Body of pancreas (tissue), 4 donors: Measurements from ENCODE around the gene SIGLEC11.

Experiments
- POLR2A ChIP-seq, 3 donors: fragments of 450-650 bp; IDR thresholded peaks; one replicate each; pipeline ENCODE4 v1.6.1; 2016; ENCODE audit warnings: antibody characterized with exemption in 3 of 3, mild to moderate bottlenecking in 2 of 3
- TF ChIP-seq, protein P1 (sequence below), 7 experiments: fragments of 450-650 bp in 4 of 7; fragments of 200-600 bp in 3 of 7; sonication (generic) in 3 of 7; IDR thresholded peaks; one replicate each; pipeline ENCODE4 v1.5.1; 2016 to 2019; ENCODE audit warnings: antibody characterized with exemption in 7 of 7

DNA sequence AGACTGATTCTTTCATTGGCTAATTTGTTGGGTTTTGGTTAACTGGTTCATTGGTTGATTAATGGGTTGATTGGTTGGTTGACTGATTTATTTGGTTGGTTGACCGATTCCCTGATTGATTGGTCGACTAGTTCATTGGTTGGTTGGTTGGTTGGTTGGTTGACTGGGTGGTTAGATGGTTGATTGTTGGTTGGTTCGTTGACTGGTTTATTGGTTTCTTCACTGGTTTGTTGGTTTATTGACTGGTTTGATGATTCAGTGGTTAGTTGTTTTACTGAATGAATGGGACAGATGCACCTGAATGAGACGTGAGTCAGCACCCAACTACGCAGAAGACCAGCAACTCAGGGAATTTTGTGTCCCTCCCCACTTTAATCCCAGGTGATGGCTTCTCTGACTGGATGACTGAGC, 28.9 kb downstream of the SIGLEC11 start:
- TF ChIP-seq, protein P1, sequence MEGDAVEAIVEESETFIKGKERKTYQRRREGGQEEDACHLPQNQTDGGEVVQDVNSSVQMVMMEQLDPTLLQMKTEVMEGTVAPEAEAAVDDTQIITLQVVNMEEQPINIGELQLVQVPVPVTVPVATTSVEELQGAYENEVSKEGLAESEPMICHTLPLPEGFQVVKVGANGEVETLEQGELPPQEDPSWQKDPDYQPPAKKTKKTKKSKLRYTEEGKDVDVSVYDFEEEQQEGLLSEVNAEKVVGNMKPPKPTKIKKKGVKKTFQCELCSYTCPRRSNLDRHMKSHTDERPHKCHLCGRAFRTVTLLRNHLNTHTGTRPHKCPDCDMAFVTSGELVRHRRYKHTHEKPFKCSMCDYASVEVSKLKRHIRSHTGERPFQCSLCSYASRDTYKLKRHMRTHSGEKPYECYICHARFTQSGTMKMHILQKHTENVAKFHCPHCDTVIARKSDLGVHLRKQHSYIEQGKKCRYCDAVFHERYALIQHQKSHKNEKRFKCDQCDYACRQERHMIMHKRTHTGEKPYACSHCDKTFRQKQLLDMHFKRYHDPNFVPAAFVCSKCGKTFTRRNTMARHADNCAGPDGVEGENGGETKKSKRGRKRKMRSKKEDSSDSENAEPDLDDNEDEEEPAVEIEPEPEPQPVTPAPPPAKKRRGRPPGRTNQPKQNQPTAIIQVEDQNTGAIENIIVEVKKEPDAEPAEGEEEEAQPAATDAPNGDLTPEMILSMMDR (IDR thresholded peaks at IDR 0.05), result no peak
- TF ChIP-seq POLR2A (IDR thresholded peaks at IDR 0.05), result no peak
